Measurements from ENCODE around the gene PHACTR1.

PHACTR1 gene

GRCh38 chr6:13241364-13241763 is 524.8 kb downstream of the PHACTR1 start:
- no peak for TF ChIP-seq ARNTL (CRISPR knock-in tag; IDR thresholded peaks at IDR 0.05; ENCODE audit: borderline replicate concordance, low read depth)
- TF ChIP-seq, protein P1, sequence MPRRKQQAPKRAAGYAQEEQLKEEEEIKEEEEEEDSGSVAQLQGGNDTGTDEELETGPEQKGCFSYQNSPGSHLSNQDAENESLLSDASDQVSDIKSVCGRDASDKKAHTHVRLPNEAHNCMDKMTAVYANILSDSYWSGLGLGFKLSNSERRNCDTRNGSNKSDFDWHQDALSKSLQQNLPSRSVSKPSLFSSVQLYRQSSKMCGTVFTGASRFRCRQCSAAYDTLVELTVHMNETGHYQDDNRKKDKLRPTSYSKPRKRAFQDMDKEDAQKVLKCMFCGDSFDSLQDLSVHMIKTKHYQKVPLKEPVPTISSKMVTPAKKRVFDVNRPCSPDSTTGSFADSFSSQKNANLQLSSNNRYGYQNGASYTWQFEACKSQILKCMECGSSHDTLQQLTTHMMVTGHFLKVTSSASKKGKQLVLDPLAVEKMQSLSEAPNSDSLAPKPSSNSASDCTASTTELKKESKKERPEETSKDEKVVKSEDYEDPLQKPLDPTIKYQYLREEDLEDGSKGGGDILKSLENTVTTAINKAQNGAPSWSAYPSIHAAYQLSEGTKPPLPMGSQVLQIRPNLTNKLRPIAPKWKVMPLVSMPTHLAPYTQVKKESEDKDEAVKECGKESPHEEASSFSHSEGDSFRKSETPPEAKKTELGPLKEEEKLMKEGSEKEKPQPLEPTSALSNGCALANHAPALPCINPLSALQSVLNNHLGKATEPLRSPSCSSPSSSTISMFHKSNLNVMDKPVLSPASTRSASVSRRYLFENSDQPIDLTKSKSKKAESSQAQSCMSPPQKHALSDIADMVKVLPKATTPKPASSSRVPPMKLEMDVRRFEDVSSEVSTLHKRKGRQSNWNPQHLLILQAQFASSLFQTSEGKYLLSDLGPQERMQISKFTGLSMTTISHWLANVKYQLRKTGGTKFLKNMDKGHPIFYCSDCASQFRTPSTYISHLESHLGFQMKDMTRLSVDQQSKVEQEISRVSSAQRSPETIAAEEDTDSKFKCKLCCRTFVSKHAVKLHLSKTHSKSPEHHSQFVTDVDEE (CRISPR knock-in tag; IDR thresholded peaks at IDR 0.05), result no peak
- TF ChIP-seq ZFP3 (CRISPR knock-in tag; IDR thresholded peaks at IDR 0.05), result no peak
- TF ChIP-seq SNAI2 (CRISPR knock-in tag; IDR thresholded peaks at IDR 0.05), result no peak
- TF ChIP-seq, protein P2, sequence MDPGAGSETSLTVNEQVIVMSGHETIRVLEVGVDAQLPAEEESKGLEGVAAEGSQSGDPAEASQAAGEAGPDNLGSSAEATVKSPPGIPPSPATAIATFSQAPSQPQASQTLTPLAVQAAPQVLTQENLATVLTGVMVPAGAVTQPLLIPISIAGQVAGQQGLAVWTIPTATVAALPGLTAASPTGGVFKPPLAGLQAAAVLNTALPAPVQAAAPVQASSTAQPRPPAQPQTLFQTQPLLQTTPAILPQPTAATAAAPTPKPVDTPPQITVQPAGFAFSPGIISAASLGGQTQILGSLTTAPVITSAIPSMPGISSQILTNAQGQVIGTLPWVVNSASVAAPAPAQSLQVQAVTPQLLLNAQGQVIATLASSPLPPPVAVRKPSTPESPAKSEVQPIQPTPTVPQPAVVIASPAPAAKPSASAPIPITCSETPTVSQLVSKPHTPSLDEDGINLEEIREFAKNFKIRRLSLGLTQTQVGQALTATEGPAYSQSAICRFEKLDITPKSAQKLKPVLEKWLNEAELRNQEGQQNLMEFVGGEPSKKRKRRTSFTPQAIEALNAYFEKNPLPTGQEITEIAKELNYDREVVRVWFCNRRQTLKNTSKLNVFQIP (CRISPR knock-in tag; IDR thresholded peaks at IDR 0.05; ENCODE audit: borderline replicate concordance, low read depth), result no peak
- no peak for TF ChIP-seq OSR1 (CRISPR knock-in tag; IDR thresholded peaks at IDR 0.05)
- TF ChIP-seq ZNF565 (CRISPR knock-in tag; conservative IDR thresholded peaks at IDR 0.05; ENCODE audit: low read depth), result no peak
- TF ChIP-seq PATZ1 (CRISPR knock-in tag; IDR thresholded peaks at IDR 0.05; ENCODE audit: borderline replicate concordance), result no peak
- no peak for TF ChIP-seq ISL1 (CRISPR knock-in tag; IDR thresholded peaks at IDR 0.05)
- TF ChIP-seq GLIS3 (CRISPR knock-in tag; IDR thresholded peaks at IDR 0.05), result no peak
- no peak for TF ChIP-seq ZNF8 (CRISPR knock-in tag; IDR thresholded peaks at IDR 0.05)
- no peak for TF ChIP-seq PPARA (CRISPR knock-in tag; IDR thresholded peaks at IDR 0.05; ENCODE audit: borderline replicate concordance)
- ATAC-seq, result no peak

DNA sequence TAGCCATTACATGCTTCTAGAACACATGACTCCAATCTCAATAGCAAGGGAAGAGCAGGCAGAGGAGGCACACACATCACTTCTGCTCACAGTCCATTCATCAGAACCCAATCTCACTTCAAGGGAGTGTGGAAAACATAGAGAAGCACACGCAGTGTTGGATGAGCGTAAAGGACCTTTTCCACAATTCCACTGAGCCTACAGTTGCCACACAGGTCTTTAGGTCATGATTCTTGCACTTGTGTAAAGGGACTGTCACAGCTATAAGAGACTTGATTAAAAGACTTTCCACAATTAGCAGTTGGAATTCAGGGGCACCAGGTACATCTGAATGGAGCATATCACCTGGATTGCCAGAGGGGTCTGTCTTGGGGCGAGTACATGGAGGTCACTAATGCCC is 525.6 kb downstream of the PHACTR1 start:
- ATAC-seq, result no peak

More for the DNA sequence above, 525.6 kb downstream of the PHACTR1 start:
- TF ChIP-seq ARNTL (CRISPR knock-in tag; IDR thresholded peaks at IDR 0.05; ENCODE audit: borderline replicate concordance, low read depth) (no peak), PATZ1 (CRISPR knock-in tag; IDR thresholded peaks at IDR 0.05; ENCODE audit: borderline replicate concordance) (no peak), CSDC2 (CRISPR knock-in tag; IDR thresholded peaks at IDR 0.05) (no peak), ZNF8 (CRISPR knock-in tag; IDR thresholded peaks at IDR 0.05) (no peak), ESRRG (CRISPR knock-in tag; IDR thresholded peaks at IDR 0.05) (no peak), ZNF565 (CRISPR knock-in tag; conservative IDR thresholded peaks at IDR 0.05; ENCODE audit: low read depth) (no peak), ZC3H10 (CRISPR knock-in tag; IDR thresholded peaks at IDR 0.05) (no peak), TOX (CRISPR knock-in tag; IDR thresholded peaks at IDR 0.05; ENCODE audit: borderline replicate concordance) (no peak), ZFP30 (CRISPR knock-in tag; IDR thresholded peaks at IDR 0.05) (no peak), CSRNP3 (CRISPR knock-in tag; IDR thresholded peaks at IDR 0.05) (no peak), GLIS3 (CRISPR knock-in tag; IDR thresholded peaks at IDR 0.05) (no peak)
- TF ChIP-seq, protein P1 (CRISPR knock-in tag; IDR thresholded peaks at IDR 0.05), result no peak

Measured in SK-N-SH treated with all-trans-retinoic acid at 6 μM for 48 hours (cell line).